PC-9 (cell line): ENCODE data around the gene SYF2.

Source experiments
- EZH2 ChIP-seq: fragments of 200-600 bp; sonication (generic); IDR thresholded peaks from 2 replicates; pipeline ENCODE4 v1.8.0; 2017; ENCODE audit warnings: antibody characterized with exemption, low read depth
- TF ChIP-seq, protein P1 (sequence below): fragments of 200-600 bp; sonication (generic); conservative IDR thresholded peaks from 2 replicates; pipeline ENCODE4 v1.6.1; 2017; ENCODE audit warnings: mixed run types, antibody characterized with exemption, mild to moderate bottlenecking, moderate library complexity

DNA sequence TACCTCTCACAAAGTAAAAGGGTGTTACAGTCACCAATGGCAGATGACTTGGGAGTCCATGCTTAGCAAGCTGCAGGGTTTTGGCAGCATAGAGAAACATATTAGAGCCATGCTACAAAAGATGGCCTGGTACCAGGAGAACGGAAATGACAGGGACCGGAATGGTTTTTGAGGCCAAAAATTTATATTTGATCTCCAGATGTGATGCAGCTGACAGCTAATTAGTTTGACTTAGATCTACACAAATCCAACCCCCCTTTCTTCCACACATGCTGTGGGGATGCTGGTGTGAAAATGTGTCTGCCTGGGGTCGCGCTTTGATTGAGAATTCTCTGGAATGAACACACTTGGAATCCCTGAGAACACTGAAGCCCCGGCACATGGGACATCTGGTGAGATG, 26.5 kb downstream of the SYF2 start:
- TF ChIP-seq, protein P1, sequence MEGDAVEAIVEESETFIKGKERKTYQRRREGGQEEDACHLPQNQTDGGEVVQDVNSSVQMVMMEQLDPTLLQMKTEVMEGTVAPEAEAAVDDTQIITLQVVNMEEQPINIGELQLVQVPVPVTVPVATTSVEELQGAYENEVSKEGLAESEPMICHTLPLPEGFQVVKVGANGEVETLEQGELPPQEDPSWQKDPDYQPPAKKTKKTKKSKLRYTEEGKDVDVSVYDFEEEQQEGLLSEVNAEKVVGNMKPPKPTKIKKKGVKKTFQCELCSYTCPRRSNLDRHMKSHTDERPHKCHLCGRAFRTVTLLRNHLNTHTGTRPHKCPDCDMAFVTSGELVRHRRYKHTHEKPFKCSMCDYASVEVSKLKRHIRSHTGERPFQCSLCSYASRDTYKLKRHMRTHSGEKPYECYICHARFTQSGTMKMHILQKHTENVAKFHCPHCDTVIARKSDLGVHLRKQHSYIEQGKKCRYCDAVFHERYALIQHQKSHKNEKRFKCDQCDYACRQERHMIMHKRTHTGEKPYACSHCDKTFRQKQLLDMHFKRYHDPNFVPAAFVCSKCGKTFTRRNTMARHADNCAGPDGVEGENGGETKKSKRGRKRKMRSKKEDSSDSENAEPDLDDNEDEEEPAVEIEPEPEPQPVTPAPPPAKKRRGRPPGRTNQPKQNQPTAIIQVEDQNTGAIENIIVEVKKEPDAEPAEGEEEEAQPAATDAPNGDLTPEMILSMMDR, result no peak
- no peak for TF ChIP-seq EZH2
